Activated effector memory CD4-positive, alpha-beta T cell treated with Interleukin-2 at 50 U/mL for 16 hours (primary cell): Measurements from ENCODE around the gene PIK3AP1.

Source experiments
- DNase-seq: peaks from one replicate; pipeline ENCODE4 v3.0.0-alpha.2; 2020

The PIK3AP1 gene

GRCh38 chr10:96639899-96640298 is 80.4 kb downstream of the PIK3AP1 start:
- DNase-seq = no peak

GRCh38 chr10:96638696-96639095 is 81.6 kb downstream of the PIK3AP1 start:
- no peak for DNase-seq

GRCh38 chr10:96638120-96638519 is 82.2 kb downstream of the PIK3AP1 start:
- DNase-seq = no peak

- DNase-seq = no peak
Observed at GRCh38 chr10:96637709-96638108, 82.6 kb downstream of the PIK3AP1 start.

GRCh38 chr10:96636551-96636950 is 83.8 kb downstream of the PIK3AP1 start:
- no peak for DNase-seq

GRCh38 chr10:96632974-96633710 is 87.2 kb downstream of the PIK3AP1 start:
- no peak for DNase-seq

GRCh38 chr10:96627292-96627691 is 93.0 kb downstream of the PIK3AP1 start:
- DNase-seq = no peak

- DNase-seq = no peak
Observed at GRCh38 chr10:96626795-96627194, 93.5 kb downstream of the PIK3AP1 start.

GRCh38 chr10:96625173-96625572 is 95.1 kb downstream of the PIK3AP1 start:
- DNase-seq = no peak

- DNase-seq = no peak
Observed at GRCh38 chr10:96622013-96622787, 98.1 kb downstream of the PIK3AP1 start.

- no peak for DNase-seq
Observed at GRCh38 chr10:96619796-96620773, 100.2 kb downstream of the PIK3AP1 start.

GRCh38 chr10:96619120-96619519 is 101.2 kb downstream of the PIK3AP1 start:
- no peak for DNase-seq

GRCh38 chr10:96618653-96619052 is 101.7 kb downstream of the PIK3AP1 start:
- DNase-seq = no peak

GRCh38 chr10:96616961-96617360 is 103.4 kb downstream of the PIK3AP1 start:
- no peak for DNase-seq

- no peak for DNase-seq
Observed at GRCh38 chr10:96614515-96614914, 105.8 kb downstream of the PIK3AP1 start.

GRCh38 chr10:96613576-96613975 is 106.7 kb downstream of the PIK3AP1 start:
- no peak for DNase-seq

- DNase-seq = no peak
Observed at GRCh38 chr10:96612055-96612830, 108.1 kb downstream of the PIK3AP1 start.

- no peak for DNase-seq
Observed at GRCh38 chr10:96610817-96611216, 109.5 kb downstream of the PIK3AP1 start.

- no peak for DNase-seq
Observed at GRCh38 chr10:96609510-96609909, 110.8 kb downstream of the PIK3AP1 start.

- DNase-seq = no peak
Observed at GRCh38 chr10:96608805-96609204, 111.5 kb downstream of the PIK3AP1 start.

- DNase-seq = no peak
Observed at GRCh38 chr10:96608262-96608661, 112.1 kb downstream of the PIK3AP1 start.

GRCh38 chr10:96606946-96607345 is 113.4 kb downstream of the PIK3AP1 start:
- no peak for DNase-seq
